Activated CD4-positive, alpha-beta memory T cell treated with anti-CD3 and anti-CD28 coated beads for 36 hours (primary cell): ENCODE results near the gene NFYA. TPM values are rescaled to one million over a fixed set of nuclear protein-coding genes. Genes with fewer than 3 reads are reported as not detected.

ENCODE experiments used
- CTCF ChIA-PET: fragments of 350-600 bp; sonication (Branson Sonifier 250); formaldehyde crosslinking; loops from one replicate; lab custom pipeline; 2021; ENCODE audit warnings: antibody characterized with exemption, inconsistent platforms; lab: Charles Lee
- POLR2A ChIA-PET: fragments of 350-600 bp; sonication (Branson Sonifier 250); formaldehyde crosslinking; loops from one replicate; lab custom pipeline; 2021; ENCODE audit warnings: antibody characterized with exemption; lab: Charles Lee
- DNase-seq: peaks from one replicate; pipeline ENCODE4 v3.0.0-alpha.2; 2020
- H3K27ac Mint-ChIP-seq: one replicate; pipeline ENCODE4 v1.8.0; 2021; ENCODE audit warnings: mixed read lengths
- H3K27me3 Mint-ChIP-seq: one replicate; pipeline ENCODE4 v1.8.0; 2021; ENCODE audit warnings: mixed read lengths
- H3K36me3 Mint-ChIP-seq: one replicate; pipeline ENCODE4 v1.8.0; 2021; ENCODE audit warnings: mixed read lengths
- H3K4me1 Mint-ChIP-seq: one replicate; pipeline ENCODE4 v1.8.0; 2021; ENCODE audit warnings: low read depth, mixed read lengths
- H3K4me3 Mint-ChIP-seq: one replicate; pipeline ENCODE4 v1.8.0; 2021; ENCODE audit warnings: mild to moderate bottlenecking, mixed read lengths
- H3K9me3 Mint-ChIP-seq: one replicate; pipeline ENCODE4 v1.8.0; 2021; ENCODE audit warnings: mixed read lengths
- intact Hi-C: fragments of 100-400 bp; cut with micrococcal nuclease; formaldehyde crosslinking; loops from one replicate; pipeline ENCODE4 v1.15.1; 2023
- total RNA-seq, 2 experiments: library from RNA; stranded (reverse); gene quantifications; one replicate each; pipeline ENCODE4 v1.2.3, GENCODE V29; 2021

NFYA gene
- total RNA-seq, 2 experiments from 2014 or later = 30.2 to 30.4 TPM

DNA sequence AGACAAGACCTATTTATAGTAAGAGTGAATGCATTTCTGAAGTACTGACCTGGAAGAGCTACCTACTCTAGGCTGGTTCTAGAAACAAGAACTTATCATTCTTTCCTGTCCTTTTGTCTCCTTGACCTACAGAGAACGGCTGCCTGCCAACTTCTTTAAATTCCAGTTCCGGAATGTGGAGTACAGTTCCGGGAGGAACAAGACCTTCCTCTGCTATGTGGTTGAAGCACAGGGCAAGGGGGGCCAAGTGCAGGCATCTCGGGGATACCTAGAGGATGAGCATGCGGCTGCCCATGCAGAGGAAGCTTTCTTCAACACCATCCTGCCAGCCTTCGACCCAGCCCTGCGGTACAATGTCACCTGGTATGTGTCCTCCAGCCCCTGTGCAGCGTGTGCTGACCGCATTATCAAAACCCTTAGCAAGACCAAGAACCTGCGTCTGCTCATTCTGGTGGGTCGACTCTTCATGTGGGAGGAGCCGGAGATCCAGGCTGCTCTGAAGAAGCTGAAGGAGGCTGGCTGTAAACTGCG is 11.5 kb upstream of the NFYA start:
- H3K9me3 Mint-ChIP-seq = no peaks in the 10 kb centered on the region

GRCh38 chr6:41062056-41062455 is 10.7 kb upstream of the NFYA start:
- intact Hi-C loops = no loop called here
- Mint-ChIP-seq H3K4me1 (peaks cover 7% of the 10 kb centered on the region), H3K36me3 (peaks cover 36% of the 10 kb centered on the region), H3K4me3 (no peak overlapping the region), H3K27ac (no peak overlapping the region), H3K9me3 (no peaks in the 10 kb centered on the region), H3K27me3 (no peaks in the 10 kb centered on the region)
- CTCF ChIA-PET = interaction anchor here (1.4 kb wide), 1 partner anchor 120 kb away, joined by 3 read pairs; no protein-coding TSS in a partner anchor
- DNase-seq = no peak
- POLR2A ChIA-PET = no interaction called here

More for the DNA sequence above, 11.5 kb upstream of the NFYA start:
- CTCF ChIA-PET = no interaction called here
- Mint-ChIP-seq H3K4me3 (no peak overlapping the region), H3K27ac (no peak overlapping the region), H3K4me1 (no peaks in the 10 kb centered on the region), H3K27me3 (no peaks in the 10 kb centered on the region), H3K36me3 (peaks cover 29% of the 10 kb centered on the region)
- DNase-seq = no peak
- intact Hi-C loops = no loop called here
- POLR2A ChIA-PET = no interaction called here

- ChIA-PET POLR2A (no interaction called here), CTCF (interaction anchor here (0.9 kb wide), 1 partner anchor 25 kb away, joined by 3 read pairs; the partner anchor contains the start of gene UNC5CL)
- Mint-ChIP-seq H3K27me3 (no peaks in the 10 kb centered on the region), H3K9me3 (no peaks in the 10 kb centered on the region), H3K4me1 (peaks cover 15% of the 10 kb centered on the region), H3K27ac (no peak overlapping the region), H3K36me3 (peaks cover 45% of the 10 kb centered on the region), H3K4me3 (no peak overlapping the region)
- no peak for DNase-seq
- intact Hi-C loops = no loop called here
These were observed 8.9 kb upstream of the NFYA start for GRCh38 chr6:41063884-41064285.

- peaks cover 48% of the 10 kb centered on the region for H3K36me3 Mint-ChIP-seq
- H3K27ac Mint-ChIP-seq = no peak overlapping the region
- intact Hi-C loops = no loop called here
- H3K4me3 Mint-ChIP-seq = no peak overlapping the region
- POLR2A ChIA-PET = no interaction called here
- no peaks in the 10 kb centered on the region for H3K9me3 Mint-ChIP-seq
- peaks cover 19% of the 10 kb centered on the region for H3K4me1 Mint-ChIP-seq
- DNase-seq = no peak
- CTCF ChIA-PET = interaction anchor here (0.8 kb wide), 1 partner anchor 38 kb away, joined by 4 read pairs; no protein-coding TSS in a partner anchor
- no peaks in the 10 kb centered on the region for H3K27me3 Mint-ChIP-seq
These were observed 7.9 kb upstream of the NFYA start for GRCh38 chr6:41064841-41065240.

DNA sequence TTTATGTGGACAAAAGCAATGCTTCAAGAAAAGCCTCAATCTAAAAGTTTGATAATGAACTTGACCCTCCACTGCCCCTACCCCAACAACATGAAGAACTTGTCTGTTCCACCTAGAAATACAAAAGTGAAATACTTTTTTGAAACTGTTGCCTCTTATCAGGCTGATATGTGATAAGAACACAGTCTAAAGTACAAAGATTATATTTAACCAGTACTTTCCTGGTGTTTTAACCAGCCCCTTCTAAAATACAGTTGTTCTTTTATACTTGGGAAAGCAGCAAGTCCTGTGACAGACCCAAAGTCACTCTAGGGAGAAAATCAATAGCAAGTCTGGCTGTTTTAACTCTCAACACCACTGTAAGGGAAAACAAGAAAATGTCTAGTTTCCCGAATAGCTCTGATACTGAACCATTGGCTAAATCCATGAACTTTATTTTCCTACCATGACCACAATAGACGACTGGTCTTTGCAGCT is 7.2 kb upstream of the NFYA start:
- H3K36me3 Mint-ChIP-seq = peaks cover 50% of the 10 kb centered on the region
- H3K4me1 Mint-ChIP-seq = peaks cover 23% of the 10 kb centered on the region
- ChIA-PET CTCF (interaction anchor here (0.7 to 1.1 kb wide), 4 partner anchors 9 to 37 kb away, joined by 3 to 9 read pairs (median 6); no protein-coding TSS in a partner anchor), POLR2A (no interaction called here)
- intact Hi-C loops = no loop called here
- H3K4me3 Mint-ChIP-seq = no peak overlapping the region
- H3K27me3 Mint-ChIP-seq = no peaks in the 10 kb centered on the region
- no peak for DNase-seq
- no peak overlapping the region for H3K27ac Mint-ChIP-seq
- H3K9me3 Mint-ChIP-seq = no peaks in the 10 kb centered on the region

GRCh38 chr6:41066867-41067304 is 5.9 kb upstream of the NFYA start:
- intact Hi-C loops = no loop called here
- Mint-ChIP-seq H3K4me3 (no peak overlapping the region), H3K27ac (peak overlapping the region; percentile 13), H3K9me3 (no peaks in the 10 kb centered on the region), H3K27me3 (no peaks in the 10 kb centered on the region), H3K36me3 (peaks cover 51% of the 10 kb centered on the region), H3K4me1 (peaks cover 32% of the 10 kb centered on the region)
- ChIA-PET POLR2A (no interaction called here), CTCF (interaction anchor here (1.0 to 2.0 kb wide), 4 partner anchors 10 to 136 kb away, joined by 3 to 6 read pairs (median 5); no protein-coding TSS in a partner anchor)
- peak; percentile 68 for DNase-seq

DNA sequence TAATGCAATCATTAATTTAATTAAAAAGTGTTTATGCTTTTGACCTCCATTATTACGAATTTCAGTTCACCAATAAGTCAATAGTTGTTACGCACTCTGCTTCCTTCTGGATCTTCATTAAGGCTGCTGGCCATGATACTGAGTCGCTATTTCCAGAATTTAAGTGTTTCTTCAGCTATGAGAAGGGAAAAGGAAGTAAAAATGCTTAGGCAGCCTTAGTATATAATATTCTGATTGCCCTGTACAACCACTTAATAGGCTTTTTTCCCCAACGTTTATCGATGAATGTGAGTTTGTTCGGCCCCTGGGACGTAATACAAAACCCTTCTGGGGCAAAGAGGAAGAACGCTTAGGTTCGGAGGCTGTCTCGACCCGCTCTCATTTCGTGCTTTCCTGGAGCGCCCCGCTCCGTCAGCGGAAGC is 1.3 kb upstream of the NFYA start:
- H3K27ac Mint-ChIP-seq = peak overlapping the region; percentile 98
- peaks cover 54% of the 10 kb centered on the region for H3K4me1 Mint-ChIP-seq
- no peak for DNase-seq
- H3K36me3 Mint-ChIP-seq = peaks cover 39% of the 10 kb centered on the region
- H3K4me3 Mint-ChIP-seq = peak overlapping the region; percentile 93
- intact Hi-C loops = loop anchor here (5.0 kb wide), 3 partner anchors 111 to 1844 kb away; partner anchors contain the start of genes FOXP4 and KCNK5
- H3K27me3 Mint-ChIP-seq = no peaks in the 10 kb centered on the region
- CTCF ChIA-PET = interaction anchor here (0.6 to 2.0 kb wide), 4 partner anchors 31 to 111 kb away, joined by 3 to 8 read pairs (median 4); no protein-coding TSS in a partner anchor
- POLR2A ChIA-PET = no interaction called here
- no peaks in the 10 kb centered on the region for H3K9me3 Mint-ChIP-seq

- Mint-ChIP-seq H3K36me3 (peaks cover 32% of the 10 kb centered on the region), H3K27ac (peak within 1 kb of the TSS; percentile 98), H3K27me3 (no peaks in the 10 kb centered on the region), H3K9me3 (no peaks in the 10 kb centered on the region), H3K4me3 (peak within 1 kb of the TSS; percentile 93), H3K4me1 (peaks cover 51% of the 10 kb centered on the region)
- CTCF ChIA-PET = interaction anchor here (1.1 to 1.7 kb wide), 4 partner anchors 33 to 110 kb away, joined by 3 to 7 read pairs (median 5); partner anchors contain the start of gene UNC5CL
- DNase-seq = peak; percentile 100
- intact Hi-C loops = loop anchor here (1.0 to 5.0 kb wide), 8 partner anchors 45 to 1957 kb away; partner anchors contain the start of genes FOXP4, KCNK5, SAYSD1 and TFEB
- POLR2A ChIA-PET = interaction anchor here (1.0 kb wide), 1 partner anchor 32 kb away, joined by 3 read pairs; no protein-coding TSS in a partner anchor
These were observed 595 bp upstream of the NFYA start, which contains the start of gene OARD1 for GRCh38 chr6:41071923-41072835. Gene OARD1 (minus strand): TSS chr6:41072356. CDS start chr6:41071634, 722 bp downstream.

- ChIA-PET POLR2A (interaction anchor here (1.0 kb wide), 1 partner anchor 31 kb away, joined by 3 read pairs; no protein-coding TSS in a partner anchor), CTCF (interaction anchor here (1.1 to 1.7 kb wide), 3 partner anchors 34 to 109 kb away, joined by 4 to 7 read pairs (median 6); partner anchors contain the start of gene UNC5CL)
- Mint-ChIP-seq H3K4me3 (peak overlapping the region; percentile 91), H3K9me3 (no peaks in the 10 kb centered on the region), H3K27ac (peak overlapping the region; percentile 95), H3K27me3 (no peaks in the 10 kb centered on the region), H3K36me3 (peaks cover 24% of the 10 kb centered on the region), H3K4me1 (peaks cover 51% of the 10 kb centered on the region)
- DNase-seq = peak; percentile 89
- intact Hi-C loops = loop anchor here (2.0 to 5.0 kb wide), 5 partner anchors 109 to 1959 kb away; partner anchors contain the start of genes FOXP4, KCNK5, SAYSD1 and TFEB
These were observed 611 bp downstream of the NFYA start for GRCh38 chr6:41073203-41073967.

DNA sequence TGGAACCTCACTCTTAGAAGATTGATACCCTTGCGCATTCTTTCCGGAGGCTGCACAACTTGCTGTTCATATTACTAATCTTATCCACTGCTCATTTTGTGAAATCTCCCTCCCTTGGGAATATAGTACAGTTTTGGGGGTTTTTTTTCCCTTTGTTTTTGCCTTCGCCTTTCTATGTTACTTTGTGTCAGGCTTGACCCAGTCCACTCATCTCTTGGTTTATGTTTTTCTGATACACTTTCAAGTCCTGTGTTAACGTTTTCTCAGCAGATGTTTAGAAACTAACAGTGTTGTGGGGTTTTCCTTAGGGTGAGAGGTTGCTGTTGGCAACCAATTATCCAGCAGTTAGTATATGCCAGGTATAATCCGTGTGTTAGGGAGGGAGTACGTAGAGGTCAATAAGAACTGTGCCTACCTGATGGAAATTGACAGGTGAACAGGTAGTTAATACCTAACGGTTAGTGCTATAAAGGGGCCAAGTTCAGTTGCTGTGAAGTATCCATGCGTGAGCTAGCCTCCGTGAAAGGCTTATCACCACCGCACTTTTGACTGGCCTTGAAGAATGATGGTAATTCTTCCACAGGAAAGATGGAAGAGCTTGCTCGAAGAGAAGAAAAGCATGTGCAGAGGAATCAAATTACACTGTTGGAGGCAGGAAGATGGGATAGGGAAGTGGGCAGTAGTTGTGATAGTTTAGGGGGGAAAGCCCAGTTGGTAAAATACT is 1.4 kb downstream of the NFYA start:
- POLR2A ChIA-PET = no interaction called here
- H3K27me3 Mint-ChIP-seq = no peaks in the 10 kb centered on the region
- peaks cover 56% of the 10 kb centered on the region for H3K4me1 Mint-ChIP-seq
- CTCF ChIA-PET = interaction anchor here (0.6 to 1.5 kb wide), 2 partner anchors 8 to 108 kb away, joined by 6 to 8 read pairs; no protein-coding TSS in a partner anchor
- peak overlapping the region; percentile 91 for H3K4me3 Mint-ChIP-seq
- intact Hi-C loops = loop anchor here (2.0 to 5.0 kb wide), 5 partner anchors 108 to 1959 kb away; partner anchors contain the start of genes FOXP4, KCNK5, SAYSD1 and TFEB
- DNase-seq = no peak
- H3K36me3 Mint-ChIP-seq = peaks cover 28% of the 10 kb centered on the region
- H3K27ac Mint-ChIP-seq = peak overlapping the region; percentile 95
- H3K9me3 Mint-ChIP-seq = no peaks in the 10 kb centered on the region
